ENCODE data around the gene PRPSAP2. TPM values are rescaled to one million over a fixed set of nuclear protein-coding genes. Genes with fewer than 3 reads are reported as not detected.

PRPSAP2 gene
- total RNA-seq, 1 donor from 2014 or later = 43.0 TPM

- no peak for DNase-seq (ENCODE audit: low read depth)
- no peak for TF ChIP-seq CTCF (IDR thresholded peaks at IDR 0.05; ENCODE audit: insufficient read depth, low read length, poor library complexity, severe bottlenecking)
- Histone ChIP-seq H3K27me3 (ENCODE audit: control insufficient read depth, insufficient read depth, low read length) (no peaks in the 10 kb centered on the region), H3K36me3 (ENCODE audit: control insufficient read depth, insufficient read depth, low read length) (no peaks in the 10 kb centered on the region), H3K4me3 (ENCODE audit: low read depth, low read length) (no peak overlapping the region)
These were observed 106.6 kb downstream of the PRPSAP2 start for GRCh38 chr17:18964550-18964949.

GRCh38 chr17:18965530-18966236 is 107.8 kb downstream of the PRPSAP2 start:
- TF ChIP-seq CTCF (IDR thresholded peaks at IDR 0.05; ENCODE audit: insufficient read depth, low read length, poor library complexity, severe bottlenecking) = no peak
- H3K36me3 ChIP-seq (ENCODE audit: control insufficient read depth, insufficient read depth, low read length) = no peaks in the 10 kb centered on the region
- no peak for DNase-seq (ENCODE audit: low read depth)
- no peaks in the 10 kb centered on the region for H3K27me3 ChIP-seq (ENCODE audit: control insufficient read depth, insufficient read depth, low read length)
- H3K4me3 ChIP-seq (ENCODE audit: low read depth, low read length) = no peak overlapping the region

GRCh38 chr17:18966831-18967624 is 109.1 kb downstream of the PRPSAP2 start:
- H3K27me3 ChIP-seq (ENCODE audit: control insufficient read depth, insufficient read depth, low read length) = no peaks in the 10 kb centered on the region
- no peak for DNase-seq (ENCODE audit: low read depth)
- no peaks in the 10 kb centered on the region for H3K36me3 ChIP-seq (ENCODE audit: control insufficient read depth, insufficient read depth, low read length)
- H3K4me3 ChIP-seq (ENCODE audit: low read depth, low read length) = no peak overlapping the region
- TF ChIP-seq CTCF (IDR thresholded peaks at IDR 0.05; ENCODE audit: insufficient read depth, low read length, poor library complexity, severe bottlenecking) = no peak

GRCh38 chr17:18967916-18968315 is 110.0 kb downstream of the PRPSAP2 start:
- H3K36me3 ChIP-seq (ENCODE audit: control insufficient read depth, insufficient read depth, low read length) = no peaks in the 10 kb centered on the region
- no peaks in the 10 kb centered on the region for H3K27me3 ChIP-seq (ENCODE audit: control insufficient read depth, insufficient read depth, low read length)
- no peak for TF ChIP-seq CTCF (IDR thresholded peaks at IDR 0.05; ENCODE audit: insufficient read depth, low read length, poor library complexity, severe bottlenecking)
- DNase-seq (ENCODE audit: low read depth) = no peak
- H3K4me3 ChIP-seq (ENCODE audit: low read depth, low read length) = no peak overlapping the region

- TF ChIP-seq CTCF (IDR thresholded peaks at IDR 0.05; ENCODE audit: insufficient read depth, low read length, poor library complexity, severe bottlenecking) = no peak
- no peaks in the 10 kb centered on the region for H3K27me3 ChIP-seq (ENCODE audit: control insufficient read depth, insufficient read depth, low read length)
- peaks cover under 1% of the 10 kb centered on the region for H3K36me3 ChIP-seq (ENCODE audit: control insufficient read depth, insufficient read depth, low read length)
- no peak overlapping the region for H3K4me3 ChIP-seq (ENCODE audit: low read depth, low read length)
- no peak for DNase-seq (ENCODE audit: low read depth)
These were observed 110.4 kb downstream of the PRPSAP2 start for GRCh38 chr17:18968345-18968744.
